Gastroesophageal sphincter (tissue), 4 donors: Measurements from ENCODE around the gene NEU4. TPM values are rescaled to one million over a fixed set of nuclear protein-coding genes. Genes with fewer than 3 reads are reported as not detected.

ENCODE experiments used
- ATAC-seq: fragments of 150-250 bp; one replicate; pipeline ENCODE4 v1.9.1; 2016; ENCODE audit warnings: mild to moderate bottlenecking, moderate library complexity
- H3K27ac ChIP-seq, 4 donors: fragments of 200-600 bp; sonication (generic) in 3 of 4; 1 replicate in 3 of 4; 2 replicates in 1 of 4; pipeline ENCODE4 v1.5.1; 2016 to 2019
- H3K27me3 ChIP-seq: fragments of 200-600 bp; sonication (generic); one replicate; pipeline ENCODE4 v1.5.1; 2019
- H3K36me3 ChIP-seq, 2 donors: fragments of 200-600 bp; sonication (generic); one replicate each; pipeline ENCODE4 v1.5.1; 2019; ENCODE audit warnings: control low read depth in 1 of 2
- H3K4me1 ChIP-seq, 3 donors: fragments of 200-600 bp; sonication (generic); 1 replicate in 2 of 3; 2 replicates in 1 of 3; pipeline ENCODE4 v1.5.1; 2016 to 2019; ENCODE audit warnings: control low read depth in 2 of 3
- H3K4me3 ChIP-seq, 2 donors: fragments of 200-600 bp; sonication (generic); one replicate each; pipeline ENCODE4 v1.5.1; 2019; ENCODE audit warnings: mild to moderate bottlenecking in 1 of 2, moderate library complexity in 1 of 2
- H3K9me3 ChIP-seq, 3 donors: fragments of 200-600 bp; sonication (generic); one replicate each; pipeline ENCODE4 v1.5.1; 2017 to 2019; ENCODE audit warnings: control low read depth in 2 of 3
- CTCF ChIP-seq, 4 experiments: fragments of 200-600 bp in 2 of 4; fragments of 450-650 bp in 2 of 4; sonication (generic) in 1 of 4; IDR thresholded peaks; one replicate each; pipeline ENCODE4 v1.5.1; 2017 to 2019; ENCODE audit warnings: antibody characterized with exemption in 4 of 4, mild to moderate bottlenecking in 2 of 4, moderate library complexity in 2 of 4
- EP300 ChIP-seq: sonication (generic); formaldehyde crosslinking; IDR thresholded peaks from one replicate; pipeline ENCODE4 v1.6.1; 2017; ENCODE audit warnings: antibody characterized with exemption, mild to moderate bottlenecking
- POLR2A ChIP-seq, 2 donors: fragments of 450-650 bp; IDR thresholded peaks; one replicate each; pipeline ENCODE4 v1.6.1; 2017; ENCODE audit warnings: antibody characterized with exemption in 2 of 2, mild to moderate bottlenecking in 2 of 2, moderate library complexity in 1 of 2
- POLR2AphosphoS5 ChIP-seq: sonication (generic); formaldehyde crosslinking; IDR thresholded peaks from one replicate; pipeline ENCODE4 v1.6.1; 2017; ENCODE audit warnings: antibody characterized with exemption
- WGBS, 2 donors: methylation state at CpG; one replicate each; pipeline ENCODE4 v1.1.5; 2018; ENCODE audit warnings: low coverage in 1 of 2; 5-methylcytosine and 5-hydroxymethylcytosine counted together
- total RNA-seq, 4 donors: library from RNA; depleted of rRNA; stranded (reverse); fragments of >200 nt; gene quantifications; one replicate each; pipeline ENCODE4 v1.1.0, GENCODE V29; 2016

The NEU4 gene
- total RNA-seq, 4 donors from 2014 or later = 0.47 to 2.0 TPM; not detected in 2

DNA sequence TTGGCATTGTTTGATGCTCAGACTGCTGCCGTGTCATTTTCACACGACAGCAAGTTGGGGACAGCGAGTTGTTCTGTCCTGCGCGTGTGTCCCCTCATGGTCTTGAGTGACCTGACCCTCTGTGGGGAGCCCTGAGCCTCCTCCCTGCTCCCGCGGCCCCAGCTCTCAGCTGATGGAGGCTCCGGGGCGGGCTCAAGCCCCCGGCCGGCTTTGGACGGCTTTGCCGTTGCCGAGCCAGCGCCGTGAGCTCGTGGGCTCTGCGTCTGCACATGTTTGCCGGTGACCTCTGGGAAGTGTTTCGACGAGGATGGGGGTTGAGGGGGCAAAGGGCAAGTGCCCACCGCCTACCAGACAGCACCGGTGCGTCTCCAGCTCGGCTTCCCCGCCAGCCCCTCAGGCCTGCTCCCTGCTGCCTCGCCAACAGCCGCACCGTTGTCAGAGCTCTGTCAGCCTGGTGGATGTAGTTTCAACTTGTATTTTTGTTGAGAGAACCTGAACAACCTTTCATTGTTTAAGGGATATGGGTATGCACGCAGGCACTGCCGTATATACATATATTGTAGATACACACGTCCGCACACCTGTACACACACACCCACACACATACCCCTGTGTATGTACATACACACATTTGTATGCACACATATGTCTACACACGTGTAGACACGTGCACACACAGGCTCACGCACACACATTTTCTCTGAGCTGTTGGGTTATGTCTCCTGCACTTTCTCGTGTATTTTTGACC lies 36.0 kb downstream of the NEU4 start:
- Histone ChIP-seq H3K36me3 (no peaks in the 10 kb centered on the region), H3K27ac (peak overlapping the region in 2 of 4 donors; percentile 76 to 79), H3K9me3 (no peaks in the 10 kb centered on the region), H3K4me1 (peaks cover 0 to 31% (median 15%) of the 10 kb centered on the region in 3 donors), H3K27me3 (no peaks in the 10 kb centered on the region), H3K4me3 (peak overlapping the region in 1 of 2 donors; percentile 49)
- 85 to 96% methylated on average over 6 to 7 of the region's 37 CpGs for WGBS, 2 donors
- no peak for ATAC-seq
- no peak for TF ChIP-seq POLR2A (IDR thresholded peaks at IDR 0.05)
- no peak for TF ChIP-seq POLR2AphosphoS5

GRCh38 chr2:241846406-241846805 lies 37.4 kb downstream of the NEU4 start:
- H3K4me3 ChIP-seq = no peak overlapping the region
- no peaks in the 10 kb centered on the region for H3K36me3 ChIP-seq
- peaks cover 0 to 28% (median 15%) of the 10 kb centered on the region in 3 donors for H3K4me1 ChIP-seq
- no peak for ATAC-seq
- H3K27me3 ChIP-seq = no peaks in the 10 kb centered on the region
- TF ChIP-seq POLR2A (IDR thresholded peaks at IDR 0.05) (no peak), EP300 (no peak), CTCF (IDR thresholded peaks at IDR 0.05) (no peak), POLR2AphosphoS5 (no peak)
- no peaks in the 10 kb centered on the region for H3K9me3 ChIP-seq
- 73 to 92% methylated on average over 11 to 16 of the region's 22 CpGs for WGBS, 2 donors
- no peak overlapping the region for H3K27ac ChIP-seq

- WGBS, 2 donors = 85 to 87% methylated on average over 3 to 7 of the region's 39 CpGs
- no peak for ATAC-seq
- H3K4me1 ChIP-seq = peaks cover 0 to 14% (median 10%) of the 10 kb centered on the region in 3 donors
- TF ChIP-seq EP300 (no peak), CTCF (IDR thresholded peaks at IDR 0.05) (no peak), POLR2A (IDR thresholded peaks at IDR 0.05) (no peak), POLR2AphosphoS5 (no peak)
- no peaks in the 10 kb centered on the region for H3K36me3 ChIP-seq
- H3K27me3 ChIP-seq = peaks cover 3% of the 10 kb centered on the region
- no peaks in the 10 kb centered on the region for H3K9me3 ChIP-seq
- H3K27ac ChIP-seq = no peak overlapping the region
- no peak overlapping the region for H3K4me3 ChIP-seq
Measured at GRCh38 chr2:241848761-241849615, 40.0 kb downstream of the NEU4 start.

DNA sequence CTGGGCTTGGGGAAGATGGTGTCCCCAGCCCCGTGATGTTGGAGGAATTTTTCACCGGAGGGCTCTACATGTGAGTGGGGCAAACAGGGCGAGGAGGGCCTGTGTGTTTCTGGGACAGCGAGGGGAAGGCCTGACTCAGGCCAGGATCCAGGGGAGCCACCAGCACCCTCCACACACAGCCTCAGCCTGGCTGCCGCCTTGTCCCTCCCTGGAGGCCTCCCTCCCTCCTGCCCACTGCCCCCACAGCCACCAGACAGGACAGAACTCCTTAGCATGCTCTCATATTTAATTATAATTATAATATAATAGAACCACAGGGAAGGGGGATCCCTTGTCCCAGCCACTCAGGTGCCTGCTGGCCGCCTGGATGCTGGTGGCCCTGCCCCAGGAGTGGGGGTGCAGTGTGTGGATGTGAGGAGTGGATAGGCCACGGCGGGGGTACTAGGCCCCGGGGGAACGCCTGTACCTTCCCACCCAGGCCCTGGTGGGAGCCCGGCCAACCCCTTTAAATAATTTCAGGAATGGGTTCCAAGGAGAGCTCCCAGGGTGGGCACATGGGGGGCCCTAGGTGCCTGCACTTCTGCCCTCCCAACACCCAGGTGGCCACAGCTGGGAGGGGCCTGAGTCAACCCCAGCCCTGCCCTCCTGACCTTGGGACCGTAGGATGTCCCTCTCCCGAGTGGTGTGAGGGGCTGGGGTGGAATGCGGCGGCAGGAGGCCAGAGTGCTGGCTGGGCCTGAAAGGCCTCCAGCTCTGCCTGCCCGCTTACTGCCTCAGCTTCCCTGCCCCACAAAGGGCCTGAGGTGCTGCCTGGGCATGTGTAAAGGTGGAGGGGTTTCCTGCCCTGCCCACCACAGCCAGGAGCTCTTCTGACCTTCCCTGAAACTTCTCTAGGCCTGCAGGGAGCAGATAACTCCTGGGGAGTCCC lies 40.9 kb downstream of the NEU4 start:
- H3K4me1 ChIP-seq = peaks cover 0 to 12% (median 9%) of the 10 kb centered on the region in 3 donors
- no peak for TF ChIP-seq POLR2A (IDR thresholded peaks at IDR 0.05)
- TF ChIP-seq POLR2AphosphoS5 = no peak
- no peak for TF ChIP-seq EP300
- no peak for TF ChIP-seq CTCF (IDR thresholded peaks at IDR 0.05)
- no peaks in the 10 kb centered on the region for H3K9me3 ChIP-seq
- peaks cover 3% of the 10 kb centered on the region for H3K27me3 ChIP-seq
- ATAC-seq = no peak
- no peak overlapping the region for H3K4me3 ChIP-seq
- no peaks in the 10 kb centered on the region for H3K36me3 ChIP-seq
- H3K27ac ChIP-seq = no peak overlapping the region
- 100% methylated on average over 1 of the region's 16 CpGs; no CpG with 5 or more reads in 1 of the 2 donors for WGBS, 2 donors
